Effector CD4-positive, alpha-beta T cell (primary cell): ENCODE data around the gene DGCR2.
"Not testable (repeated sequence)": the region's sequence is repeated elsewhere in the genome, so short reads cannot be mapped to it uniquely, and the experiment has no call there.

Source experiments
- DNase-seq: peaks from one replicate; pipeline ENCODE4 v3.0.0-alpha.2; 2020

DGCR2 gene

DNA sequence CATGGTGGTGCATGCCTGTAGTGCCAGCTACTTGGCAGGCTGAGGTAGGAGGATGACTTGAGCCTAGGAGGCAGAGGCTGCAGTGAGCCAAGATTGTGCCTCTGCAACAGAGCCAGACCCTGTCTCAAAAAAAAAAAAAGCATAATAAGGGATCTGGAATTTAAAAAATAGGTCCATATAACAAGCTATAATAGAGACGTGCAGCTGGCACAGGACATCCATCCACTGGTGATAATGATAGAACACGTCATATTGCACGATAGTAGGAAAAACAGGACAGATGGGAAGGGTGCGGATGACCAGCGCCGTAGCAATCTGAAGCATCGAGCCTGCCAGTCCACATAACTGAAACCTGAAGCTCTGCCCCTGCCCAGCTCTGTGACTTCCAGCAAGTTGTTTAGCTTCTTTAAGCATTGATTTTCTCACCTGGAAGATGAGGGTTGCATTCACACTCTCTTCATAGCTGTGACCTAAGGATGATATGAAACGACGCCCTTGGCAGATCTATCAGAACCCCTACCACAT lies 125.8 kb downstream of the DGCR2 start:
- no peak for DNase-seq

- DNase-seq = no peak
Measured at GRCh38 chr22:18995327-18995711, 126.9 kb downstream of the DGCR2 start.

- no peak for DNase-seq
Measured at GRCh38 chr22:18994701-18995326, 127.4 kb downstream of the DGCR2 start.

DNA sequence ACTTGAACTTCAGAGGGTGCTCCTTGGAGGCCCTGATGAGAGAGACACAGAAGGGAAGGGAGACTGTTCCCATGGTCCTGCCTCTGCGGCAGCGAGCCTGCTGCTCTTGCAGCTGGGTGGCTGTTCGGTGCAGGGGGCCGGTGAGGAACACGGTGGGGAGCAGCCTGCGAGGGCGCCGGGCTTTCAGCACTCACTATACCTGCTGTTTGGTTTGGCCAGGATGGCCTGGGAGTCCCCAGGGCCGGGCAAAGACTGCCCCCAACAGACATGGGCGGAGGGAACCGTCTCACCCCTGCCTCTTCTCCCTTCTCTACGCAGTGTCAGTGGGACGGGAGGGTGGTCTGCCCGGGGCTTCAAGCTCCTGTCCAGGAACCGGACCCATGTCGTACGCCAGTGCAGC lies 128.2 kb downstream of the DGCR2 start:
- DNase-seq = no peak

DNA sequence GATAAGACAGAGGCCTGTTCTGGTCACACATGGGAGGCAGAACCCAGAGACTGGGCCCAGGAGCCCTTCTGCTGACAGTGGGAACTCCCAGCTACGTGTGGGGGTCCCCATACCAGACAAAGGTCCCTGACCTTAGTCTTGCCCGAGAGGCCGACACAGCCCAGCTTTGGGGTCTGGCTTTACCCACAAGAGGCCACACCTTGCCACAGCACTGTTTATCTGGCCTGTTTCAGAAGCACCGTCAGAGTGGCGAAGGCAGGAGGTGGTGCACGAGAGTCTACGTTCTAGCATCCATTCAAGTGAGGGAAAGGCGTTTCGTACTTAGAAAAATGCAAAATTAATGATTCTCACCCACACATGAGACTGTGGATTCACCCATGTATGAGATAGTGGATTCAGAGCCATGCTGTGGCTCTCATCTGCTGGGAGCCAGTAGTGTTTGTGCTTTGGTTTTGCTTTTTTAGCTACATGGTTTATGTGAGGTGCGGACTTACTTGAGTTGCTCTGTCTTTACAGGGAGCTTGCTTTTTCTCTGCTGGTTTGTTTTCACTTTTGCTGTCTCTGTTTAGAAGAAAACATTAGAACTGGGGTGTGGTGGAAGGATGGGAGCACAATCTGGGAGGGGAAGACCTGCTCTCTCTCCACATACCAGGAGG lies 129.5 kb downstream of the DGCR2 start:
- DNase-seq = no peak

GRCh38 chr22:18991821-18992442 lies 130.3 kb downstream of the DGCR2 start:
- no peak for DNase-seq

DNA sequence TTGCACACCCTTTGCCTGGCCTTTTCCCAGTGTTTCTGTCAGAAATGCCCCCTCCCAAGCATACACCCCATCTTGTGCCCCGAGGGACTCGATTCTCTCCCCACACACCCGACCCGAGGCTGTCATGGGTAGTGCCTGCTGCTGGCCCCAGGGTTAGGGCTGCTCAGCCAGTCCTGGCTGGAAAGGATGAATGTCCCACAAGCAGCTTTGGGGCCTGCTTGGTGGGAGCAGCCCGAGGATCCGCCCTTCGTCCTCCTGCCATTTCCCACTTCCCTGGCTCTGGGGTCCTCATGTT lies 131.1 kb downstream of the DGCR2 start:
- DNase-seq = no peak

DNA sequence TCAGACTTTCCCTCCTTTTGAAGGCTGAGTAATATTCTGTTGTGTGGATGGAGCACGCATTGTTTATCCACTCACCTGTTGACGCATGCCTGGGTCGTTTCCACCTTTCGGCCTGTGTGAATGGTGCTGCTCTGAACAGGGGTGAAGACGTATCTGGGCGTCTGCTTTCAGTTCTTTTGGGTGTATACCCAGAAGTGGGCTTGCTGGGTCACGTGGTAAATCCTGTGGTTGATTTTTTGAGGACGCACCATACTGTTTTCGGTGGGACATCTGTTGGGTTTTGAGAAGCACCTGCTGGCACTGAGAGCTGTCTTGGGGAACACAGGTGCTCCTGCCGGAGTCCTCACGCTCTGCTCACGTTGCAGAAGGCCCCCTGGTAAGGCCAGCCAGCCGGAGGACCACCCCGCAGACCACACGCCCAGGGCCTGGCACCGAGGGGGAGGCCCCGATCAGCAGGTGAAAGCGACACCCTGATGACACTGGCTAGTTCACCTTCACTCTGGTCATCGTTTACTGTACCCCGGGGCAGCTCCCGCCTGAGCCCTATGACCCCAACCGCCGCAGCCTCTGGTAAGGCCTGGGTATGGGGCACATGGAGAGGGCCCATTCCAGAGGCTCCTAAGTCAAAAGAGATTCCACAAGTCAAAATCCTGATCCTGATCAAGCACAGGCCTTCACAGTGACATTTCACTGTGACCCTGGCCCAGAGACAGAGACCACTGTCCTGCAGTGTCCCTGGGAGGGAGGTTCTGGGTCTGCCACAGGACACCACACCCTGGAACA lies 131.7 kb downstream of the DGCR2 start:
- DNase-seq = no peak

DNA sequence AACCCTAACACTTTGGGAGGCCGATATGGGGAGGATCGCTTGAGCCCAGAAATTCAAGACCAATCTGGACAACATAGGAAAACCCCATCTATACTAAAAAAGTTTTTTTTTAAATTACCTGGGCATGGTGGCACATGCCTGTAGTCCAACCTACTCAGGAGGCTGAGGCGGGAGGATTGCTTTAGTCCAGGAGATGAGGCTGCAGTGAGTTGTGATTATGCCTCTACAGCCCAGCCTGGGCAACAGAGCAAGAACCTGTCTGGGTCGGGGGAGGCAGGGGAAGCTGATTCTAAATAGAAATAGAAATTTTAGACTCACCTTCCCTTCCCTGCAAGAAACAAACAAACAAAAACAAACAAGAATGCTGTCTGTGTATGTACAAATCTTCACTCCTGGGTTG lies 133.3 kb downstream of the DGCR2 start:
- no peak for DNase-seq

- DNase-seq = no peak
Measured at GRCh38 chr22:18987765-18988164, 134.4 kb downstream of the DGCR2 start.

DNA sequence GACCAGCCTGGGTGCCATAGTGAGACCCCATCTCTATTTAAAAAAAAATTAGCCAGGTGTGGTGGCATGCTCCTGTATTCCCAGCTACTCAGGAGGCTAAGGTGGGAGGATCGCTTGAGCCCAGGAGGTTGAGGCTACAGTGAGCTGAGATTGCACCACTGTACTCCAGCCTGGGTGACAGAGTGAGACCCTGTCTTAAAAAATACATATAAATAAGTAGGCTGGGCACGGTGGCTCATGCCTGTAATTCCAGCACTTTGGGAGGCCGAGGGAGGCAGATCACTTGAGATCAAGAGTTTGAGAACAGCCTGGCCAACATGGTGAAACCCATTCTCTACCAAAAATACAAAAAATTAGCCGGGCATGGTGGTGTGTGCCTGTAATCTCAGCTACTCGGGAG lies 135.1 kb downstream of the DGCR2 start:
- not testable (repeated sequence) for DNase-seq
